LHCN-M2 (cell line): ENCODE data around the gene TSHZ2. TPM values are rescaled to one million over a fixed set of nuclear protein-coding genes. Genes with fewer than 3 reads are reported as not detected.

Experiments used
- DNase-seq: peaks from one replicate; pipeline ENCODE4 v3.0.0-alpha.2; 2012; ENCODE audit warnings: low read depth
- total RNA-seq: library from RNA; depleted of rRNA; stranded (reverse); fragments of >200 nt; gene quantifications from 2 replicates; pipeline ENCODE4 v1.2.3, GENCODE V29; 2014

The TSHZ2 gene
- total RNA-seq, 1 experiment from 2014 or later, result not detected

DNA sequence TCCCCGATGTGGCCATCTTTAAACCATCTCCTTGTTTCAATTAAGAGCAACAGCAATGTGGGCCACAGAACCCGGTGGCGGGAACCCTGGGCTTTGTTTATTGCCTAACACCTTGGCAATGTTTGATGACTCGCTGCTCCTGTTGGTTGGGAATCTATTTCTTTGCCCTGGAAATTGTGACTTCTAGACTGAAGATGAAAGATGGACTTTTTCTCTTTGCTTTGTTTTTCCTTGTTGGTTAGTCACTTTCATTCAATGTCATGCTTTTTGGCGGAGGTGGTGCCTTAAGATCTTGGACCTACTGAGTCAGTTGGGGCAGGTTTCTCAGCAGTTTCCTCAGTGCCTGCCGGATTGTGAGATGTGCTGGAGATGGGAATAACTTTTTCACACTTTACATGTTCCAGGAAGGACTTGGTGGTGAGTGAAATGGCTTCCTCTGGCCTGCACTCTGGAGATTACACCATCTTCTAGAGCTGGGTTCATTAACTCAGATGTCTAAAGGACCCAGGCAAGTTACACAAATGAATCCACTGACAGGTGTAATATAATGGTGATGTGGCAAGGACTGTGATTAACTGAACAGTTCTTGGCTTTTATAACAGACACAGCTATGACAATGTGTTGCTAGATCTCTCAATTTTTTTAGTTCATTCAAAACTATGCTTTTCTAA, 56.3 kb downstream of the TSHZ2 start:
- DNase-seq, result no peak

- no peak for DNase-seq
Measured at GRCh38 chr20:53030061-53030460, 57.9 kb downstream of the TSHZ2 start.

GRCh38 chr20:53032046-53032445, 59.9 kb downstream of the TSHZ2 start:
- DNase-seq, result no peak

GRCh38 chr20:53032478-53032932, 60.3 kb downstream of the TSHZ2 start:
- peak; percentile 9 for DNase-seq

- no peak for DNase-seq
Measured at GRCh38 chr20:53033176-53033575, 61.0 kb downstream of the TSHZ2 start.

DNA sequence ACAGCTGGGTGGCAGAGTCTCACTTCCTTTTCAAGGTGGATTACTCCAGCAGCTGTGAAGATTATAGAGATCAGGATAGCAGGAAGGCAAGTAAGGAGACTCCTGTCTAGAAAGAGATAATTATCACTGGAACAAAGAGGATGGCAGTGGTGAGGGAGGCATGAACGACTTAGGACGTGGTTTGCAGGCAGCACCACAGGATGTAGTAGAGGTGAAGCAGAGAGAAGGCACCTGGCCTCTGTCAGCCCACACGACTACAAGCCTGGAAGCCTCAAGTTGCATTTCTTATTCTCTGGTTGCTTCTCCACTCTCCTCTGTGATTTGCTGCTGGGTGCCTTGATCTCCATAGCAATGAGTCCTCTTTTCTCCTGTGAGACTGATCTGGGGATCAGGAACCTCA, 62.7 kb downstream of the TSHZ2 start:
- no peak for DNase-seq

GRCh38 chr20:53036992-53037391, 64.8 kb downstream of the TSHZ2 start:
- no peak for DNase-seq

GRCh38 chr20:53037621-53038020, 65.5 kb downstream of the TSHZ2 start:
- no peak for DNase-seq

- DNase-seq, result no peak
Measured at GRCh38 chr20:53038299-53038698, 66.1 kb downstream of the TSHZ2 start.

- peak; percentile 4 for DNase-seq
Measured at GRCh38 chr20:53040693-53041589, 68.8 kb downstream of the TSHZ2 start.

DNA sequence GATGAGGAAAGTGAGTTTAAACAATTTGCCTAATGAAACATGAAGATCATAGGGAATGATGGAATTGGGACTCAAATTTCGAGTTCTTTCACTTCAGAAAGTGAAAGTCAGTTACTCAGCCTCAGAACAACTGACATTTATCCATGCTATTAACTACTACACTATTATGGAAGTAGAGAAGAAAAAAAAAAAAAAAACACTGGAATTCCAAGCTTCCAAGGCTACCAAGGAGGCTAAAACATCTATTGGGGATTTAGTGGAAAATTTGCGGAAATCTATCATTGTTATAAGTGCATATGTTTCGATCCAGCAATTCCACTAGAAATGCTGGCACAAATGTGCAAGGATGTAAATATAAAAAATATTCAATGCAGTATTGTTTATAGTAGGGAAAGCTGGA, 70.4 kb downstream of the TSHZ2 start:
- DNase-seq, result no peak

DNA sequence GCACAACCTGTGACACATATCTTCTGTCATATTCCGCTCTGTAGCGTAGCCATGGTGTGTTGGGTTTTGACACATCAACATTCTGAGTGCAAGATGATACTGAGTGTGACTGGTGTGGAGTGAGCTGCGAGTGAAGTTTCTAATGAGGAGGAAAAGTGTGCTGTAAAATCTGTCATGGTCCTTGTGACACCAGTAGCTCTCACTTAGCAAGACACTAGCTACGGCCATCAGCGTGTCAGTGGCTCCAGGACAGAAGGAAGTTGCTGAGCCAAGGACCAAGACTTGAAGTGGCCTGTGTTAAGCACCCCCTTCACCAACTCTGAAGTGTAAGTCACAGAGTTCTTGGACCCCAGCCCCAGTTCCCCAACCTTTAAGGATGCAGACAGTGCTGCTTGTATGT, 72.1 kb downstream of the TSHZ2 start:
- DNase-seq, result no peak

GRCh38 chr20:53045941-53046340, 73.8 kb downstream of the TSHZ2 start:
- no peak for DNase-seq

GRCh38 chr20:53047203-53047602, 75.0 kb downstream of the TSHZ2 start:
- no peak for DNase-seq

DNA sequence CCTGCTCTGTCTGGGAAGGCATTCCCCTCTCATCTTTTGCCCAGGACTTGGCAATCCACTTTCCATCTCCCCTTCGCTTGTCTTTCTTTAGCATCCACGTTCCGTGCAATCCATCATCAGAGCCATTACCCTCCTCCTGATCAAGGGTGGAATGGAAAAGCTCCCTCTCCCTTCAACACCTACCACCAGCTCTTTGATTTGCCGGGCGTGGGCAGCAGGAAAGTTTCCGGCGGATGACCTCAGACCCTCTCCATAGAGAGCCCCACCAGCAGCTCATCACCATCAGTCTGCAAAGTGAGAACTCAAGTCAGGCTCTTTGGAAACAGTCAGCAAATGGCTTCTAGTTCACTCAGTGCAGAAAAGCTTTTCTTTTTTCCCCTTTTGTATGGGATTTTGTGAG, 76.2 kb downstream of the TSHZ2 start:
- no peak for DNase-seq

- DNase-seq, result no peak
Measured at GRCh38 chr20:53050338-53050737, 78.2 kb downstream of the TSHZ2 start.

- DNase-seq, result no peak
Measured at GRCh38 chr20:53052380-53052779, 80.2 kb downstream of the TSHZ2 start.

GRCh38 chr20:53053595-53053994, 81.4 kb downstream of the TSHZ2 start:
- no peak for DNase-seq

GRCh38 chr20:53055367-53056067, 83.4 kb downstream of the TSHZ2 start:
- DNase-seq, result no peak

GRCh38 chr20:53057579-53057978, 85.4 kb downstream of the TSHZ2 start:
- DNase-seq, result no peak

GRCh38 chr20:53059848-53060247, 87.7 kb downstream of the TSHZ2 start:
- no peak for DNase-seq
